ELR (cell line): ENCODE results near the gene CARD9.
"Not testable (repeated sequence)": the region's sequence is repeated elsewhere in the genome, so short reads cannot be mapped to it uniquely, and the experiment has no call there.

ENCODE experiments used
- DNase-seq: peaks from one replicate; pipeline ENCODE4 v3.0.0-alpha.2; 2015; ENCODE audit warnings: low read depth

CARD9 gene

GRCh38 chr9:136373300-136374182 lies at the start of gene CARD9:
Gene CARD9 (minus strand): TSS chr9:136373669. CDS start chr9:136372078, 1,591 bp downstream.
- no peak for DNase-seq

GRCh38 chr9:136422876-136423275 lies 49.4 kb upstream of the CARD9 start:
- DNase-seq: no peak

GRCh38 chr9:136421791-136422190 lies 48.3 kb upstream of the CARD9 start:
- DNase-seq: no peak

GRCh38 chr9:136419092-136419420 lies 45.6 kb upstream of the CARD9 start:
- DNase-seq: no peak

GRCh38 chr9:136418182-136419091 lies 45.0 kb upstream of the CARD9 start:
- no peak for DNase-seq

GRCh38 chr9:136416914-136417313 lies 43.4 kb upstream of the CARD9 start:
- no peak for DNase-seq

GRCh38 chr9:136416427-136416826 lies 43.0 kb upstream of the CARD9 start:
- DNase-seq: peak; percentile 54

- no peak for DNase-seq
Observed at GRCh38 chr9:136412962-136413361, 39.5 kb upstream of the CARD9 start.

GRCh38 chr9:136411378-136411777 lies 37.9 kb upstream of the CARD9 start:
- no peak for DNase-seq

GRCh38 chr9:136410500-136411287 lies 37.2 kb upstream of the CARD9 start, which contains the start of the genes ENTR1 and PMPCA:
Gene ENTR1 (minus strand): TSS chr9:136410614. CDS start chr9:136410397, 217 bp downstream.
Gene PMPCA (plus strand): TSS chr9:136410658. CDS start chr9:136410669, 11 bp downstream.
- DNase-seq: peak; percentile 94

GRCh38 chr9:136409557-136410455 lies 36.3 kb upstream of the CARD9 start:
- peak; percentile 66 for DNase-seq

- DNase-seq: no peak
Observed at GRCh38 chr9:136407911-136408310, 34.4 kb upstream of the CARD9 start.

- not testable (repeated sequence) for DNase-seq
Observed at GRCh38 chr9:136407061-136407460, 33.6 kb upstream of the CARD9 start.

GRCh38 chr9:136405904-136406303 lies 32.4 kb upstream of the CARD9 start:
- DNase-seq: not testable (repeated sequence)

GRCh38 chr9:136405481-136405880 lies 32.0 kb upstream of the CARD9 start:
- no peak for DNase-seq

- DNase-seq: no peak
Observed at GRCh38 chr9:136404801-136405136, 31.3 kb upstream of the CARD9 start.

GRCh38 chr9:136403915-136404800 lies 30.7 kb upstream of the CARD9 start:
- DNase-seq: no peak

GRCh38 chr9:136403538-136403914 lies 30.1 kb upstream of the CARD9 start:
- DNase-seq: no peak

- DNase-seq: no peak
Observed at GRCh38 chr9:136402067-136402466, 28.6 kb upstream of the CARD9 start.
